Left kidney (tissue), 2 donors: ENCODE results near the gene FOXP1. TPM values are rescaled to one million over a fixed set of nuclear protein-coding genes. Genes with fewer than 3 reads are reported as not detected.
"Not testable (repeated sequence)": the region's sequence is repeated elsewhere in the genome, so short reads cannot be mapped to it uniquely, and the experiment has no call there.

Experiments
- DNase-seq: peaks from one replicate; pipeline ENCODE4 v3.0.0-alpha.2; 2013
- polyA plus RNA-seq: library from polyadenylated mRNA; unstranded; fragments of 120-200 nt; gene quantifications from one replicate; pipeline ENCODE4 v1.2.1, GENCODE V29; 2013; ENCODE audit not compliant: insufficient read length

Gene FOXP1
- polyA plus RNA-seq, 1 donor: 46.7 TPM

GRCh38 chr3:71003511-71003910, 580.0 kb downstream of the FOXP1 start:
- no peak for DNase-seq

- DNase-seq: no peak
These were observed 581.2 kb downstream of the FOXP1 start for GRCh38 chr3:71002298-71002697.

- no peak for DNase-seq
These were observed 582.2 kb downstream of the FOXP1 start for GRCh38 chr3:71001303-71001830.

- DNase-seq: no peak
These were observed 583.0 kb downstream of the FOXP1 start for GRCh38 chr3:71000483-71000882.

- DNase-seq: no peak
These were observed 583.8 kb downstream of the FOXP1 start for GRCh38 chr3:70999730-71000129.

GRCh38 chr3:70996082-70996481, 587.4 kb downstream of the FOXP1 start:
- no peak for DNase-seq

DNA sequence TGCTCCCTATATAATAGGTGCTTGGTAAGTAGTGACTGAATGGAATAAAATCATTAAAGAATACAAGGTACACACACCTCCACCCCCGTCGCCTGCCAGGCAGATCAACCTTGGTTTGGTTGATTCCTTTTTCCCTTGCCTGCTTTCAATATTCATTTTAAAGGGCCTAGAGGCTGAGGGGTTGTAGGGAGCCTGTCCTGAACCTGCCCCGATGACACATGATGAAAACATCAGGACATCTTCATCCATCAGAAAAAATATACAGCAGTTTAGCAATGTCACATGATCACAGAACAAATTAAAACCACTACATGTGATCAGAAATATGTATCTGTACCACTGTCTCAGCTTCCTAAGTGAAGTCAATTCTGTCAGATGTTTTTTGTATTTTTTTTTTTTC, 588.9 kb downstream of the FOXP1 start:
- DNase-seq: no peak

GRCh38 chr3:70992562-70993204, 590.8 kb downstream of the FOXP1 start:
- DNase-seq: no peak

GRCh38 chr3:70992131-70992530, 591.4 kb downstream of the FOXP1 start:
- no peak for DNase-seq

DNA sequence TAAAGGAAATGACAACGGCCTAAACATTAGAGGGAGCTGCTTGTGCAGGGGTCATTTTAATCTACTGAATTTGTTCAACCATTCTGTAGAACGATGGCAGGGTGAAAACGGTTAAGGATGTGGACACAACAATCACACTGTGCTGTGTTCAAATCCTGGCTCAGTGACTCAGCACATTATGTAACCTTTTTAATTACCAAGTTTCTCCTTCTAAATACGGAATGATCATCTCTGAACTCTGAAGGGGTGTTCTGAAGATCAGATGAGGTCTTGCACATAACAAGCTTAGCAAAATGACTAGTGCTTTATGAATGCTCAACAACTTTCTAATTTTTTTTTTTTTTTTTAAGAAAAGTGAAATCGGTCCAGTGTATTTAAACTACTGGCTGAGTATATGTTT, 592.8 kb downstream of the FOXP1 start:
- no peak for DNase-seq

DNA sequence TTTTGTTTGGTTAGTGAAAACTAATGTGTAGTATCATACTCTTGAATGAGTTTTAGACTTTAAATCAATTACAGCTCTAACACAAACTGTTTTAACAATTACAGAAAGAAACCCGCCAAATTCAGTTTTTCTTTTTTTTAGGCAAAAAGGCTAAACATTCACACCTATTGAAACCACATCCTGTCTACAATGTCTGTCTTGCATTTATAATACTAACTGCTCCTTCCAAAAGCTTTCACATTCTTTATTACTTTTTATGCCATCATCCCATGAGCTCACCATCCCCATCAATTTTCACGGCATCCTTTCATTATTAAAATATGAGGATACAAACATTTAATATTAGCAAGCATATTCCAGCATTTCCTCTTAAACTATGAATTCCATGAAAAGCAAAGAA, 593.3 kb downstream of the FOXP1 start:
- DNase-seq: no peak

GRCh38 chr3:70989174-70989573, 594.4 kb downstream of the FOXP1 start:
- no peak for DNase-seq

DNA sequence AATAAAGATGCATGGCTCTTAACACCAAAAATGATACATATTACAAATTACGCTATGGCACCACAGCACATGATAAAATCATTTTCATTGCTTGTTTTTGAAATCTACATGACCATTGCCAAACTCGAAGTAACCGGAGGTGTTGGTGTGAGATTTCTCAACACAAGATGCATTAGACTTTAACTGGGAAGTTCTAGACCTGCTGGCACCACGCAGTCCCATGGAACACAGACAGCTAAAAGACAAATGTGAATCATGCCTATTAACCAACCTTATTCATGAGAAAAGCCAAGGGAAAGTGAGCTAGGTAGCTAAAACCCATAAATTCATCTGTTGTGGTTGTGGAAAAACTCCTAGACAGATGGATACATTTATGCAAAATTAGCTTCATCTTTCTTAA, 595.4 kb downstream of the FOXP1 start:
- DNase-seq: no peak

DNA sequence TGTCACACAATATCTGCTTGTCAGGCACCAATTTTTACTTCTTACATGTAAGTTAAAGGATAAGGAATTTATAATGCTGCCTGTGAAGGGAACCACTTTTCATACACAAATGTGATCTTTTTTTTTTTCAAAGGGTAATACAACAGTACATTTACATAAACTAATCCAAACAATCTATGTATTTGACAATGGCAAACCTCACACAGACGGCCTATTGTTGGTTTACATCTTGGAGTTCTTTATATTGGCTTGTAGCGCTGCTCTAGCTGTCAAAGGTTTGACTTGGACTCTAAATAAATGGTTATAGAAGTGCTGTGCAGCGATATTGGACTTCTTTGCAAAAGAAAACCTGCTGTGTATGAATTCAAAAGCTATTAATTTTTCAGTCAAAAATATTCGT, 598.0 kb downstream of the FOXP1 start:
- no peak for DNase-seq

DNA sequence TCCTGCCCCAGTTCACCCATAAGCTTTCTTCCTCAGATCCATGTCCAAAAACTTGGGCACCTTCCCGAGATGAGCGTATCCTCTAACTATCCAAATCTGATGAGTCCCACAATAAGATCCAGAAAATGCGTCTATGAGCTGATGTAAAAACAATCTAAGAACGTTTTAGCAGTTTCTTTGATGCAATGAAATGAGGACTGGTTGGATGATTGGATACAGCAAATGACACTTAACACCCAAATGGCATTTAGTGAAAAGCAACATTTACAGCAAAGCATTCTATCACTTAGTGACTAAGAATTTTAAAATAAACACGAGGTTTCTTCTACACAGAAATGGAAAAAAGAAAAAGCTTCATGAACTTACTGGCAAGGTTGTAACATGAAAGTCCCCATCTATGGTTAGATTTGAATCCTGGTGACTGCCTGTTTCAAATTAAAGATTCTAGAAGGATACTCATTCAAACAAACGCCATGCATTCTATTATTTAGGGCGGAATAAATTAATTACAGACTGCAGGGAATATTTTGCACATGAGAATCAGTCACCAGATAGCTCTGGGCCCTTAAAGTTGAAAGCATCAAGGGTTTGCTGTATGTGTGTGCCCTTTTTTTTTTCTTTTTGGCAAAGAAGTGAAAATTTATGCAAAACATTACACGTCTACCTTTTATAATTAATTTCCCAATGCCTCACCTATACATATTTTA, 598.6 kb downstream of the FOXP1 start:
- DNase-seq: no peak

DNA sequence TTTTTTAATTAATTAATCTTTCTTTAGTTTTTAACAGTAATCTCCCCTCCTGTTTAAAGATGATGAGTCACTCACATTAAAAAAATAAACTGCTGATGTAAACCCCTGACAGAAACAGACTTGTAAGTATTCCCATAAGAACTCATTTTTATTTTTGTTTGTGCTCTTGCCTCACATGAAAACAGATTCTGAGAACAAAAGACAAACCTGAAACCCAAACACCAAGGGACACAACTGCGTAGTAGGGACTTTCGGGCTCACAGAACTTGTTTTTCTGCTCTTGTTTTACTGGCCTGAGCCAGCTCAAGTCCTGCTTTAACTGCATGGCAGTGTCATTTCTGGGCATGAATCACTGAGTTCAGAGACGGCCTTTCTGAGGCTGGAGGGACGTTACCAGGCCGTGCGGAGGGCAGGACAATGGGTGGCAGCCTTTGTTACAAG, 600.8 kb downstream of the FOXP1 start:
- DNase-seq: no peak

GRCh38 chr3:70982284-70982683, 601.2 kb downstream of the FOXP1 start:
- DNase-seq: no peak

DNA sequence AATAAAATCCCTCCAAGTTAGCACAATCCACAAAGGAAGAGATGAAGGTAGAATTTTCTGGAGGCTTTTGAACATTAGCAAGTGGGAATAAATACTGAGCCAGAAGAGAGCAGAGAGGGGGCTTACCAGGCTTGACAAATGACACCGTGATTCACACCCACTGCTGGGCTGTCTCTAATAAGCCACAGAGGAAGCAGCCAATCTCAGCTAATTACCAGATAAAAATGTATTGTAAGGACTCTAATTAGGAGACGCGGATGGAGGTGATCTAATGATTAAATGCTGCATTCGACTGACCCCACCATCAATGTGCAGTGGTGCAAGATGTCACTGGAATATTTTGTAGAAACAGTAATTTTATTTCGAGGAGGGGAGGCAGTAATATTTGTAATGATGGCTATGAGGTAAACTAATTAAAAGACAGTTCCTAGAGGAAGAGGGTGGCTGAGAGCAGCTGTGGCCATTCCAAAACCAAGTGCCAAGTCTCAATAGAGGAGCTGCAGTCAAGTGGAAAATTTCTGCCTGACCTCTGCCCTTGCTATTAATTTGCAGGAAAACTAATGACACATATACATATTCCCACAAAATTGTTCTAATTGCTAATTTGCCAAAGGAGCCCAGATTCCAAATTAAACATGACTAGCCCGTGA, 602.2 kb downstream of the FOXP1 start:
- no peak for DNase-seq

GRCh38 chr3:70980646-70981170, 602.8 kb downstream of the FOXP1 start:
- no peak for DNase-seq

- DNase-seq: no peak
These were observed 603.4 kb downstream of the FOXP1 start for GRCh38 chr3:70979983-70980645.

- no peak for DNase-seq
These were observed 605.8 kb downstream of the FOXP1 start for GRCh38 chr3:70977712-70978111.

GRCh38 chr3:70975981-70976380, 607.5 kb downstream of the FOXP1 start:
- not testable (repeated sequence) for DNase-seq
